DOHH2 (cell line): Measurements from ENCODE around the gene PDZRN3.

Source experiments
- H3F3A ChIP-seq: fragments of 200-600 bp; sonication (generic), shearing (Covaris generic); 2 replicates; pipeline ENCODE4 v1.6.0; 2016; ENCODE audit warnings: antibody characterized with exemption, mild to moderate bottlenecking; ENCODE audit not compliant: control insufficient read depth, insufficient read depth
- H3K27ac ChIP-seq: fragments of 200-600 bp; sonication (generic); 2 replicates; pipeline ENCODE4 v1.5.1; 2014; ENCODE audit warnings: low read depth, mild to moderate bottlenecking, low read length, moderate library complexity
- H3K27me3 ChIP-seq: fragments of 200-600 bp; sonication (generic); 2 replicates; pipeline ENCODE4 v1.6.1; 2014; ENCODE audit warnings: mild to moderate bottlenecking, low read length, mixed read lengths; ENCODE audit not compliant: control insufficient read depth
- H3K36me3 ChIP-seq: fragments of 200-600 bp; sonication (generic); 2 replicates; pipeline ENCODE4 v1.6.1; 2014; ENCODE audit warnings: mild to moderate bottlenecking, low read length, moderate library complexity, mixed read lengths; ENCODE audit not compliant: control insufficient read depth
- H3K4me1 ChIP-seq: fragments of 200-600 bp; sonication (generic); 2 replicates; pipeline ENCODE4 v1.6.1; 2014; ENCODE audit warnings: mild to moderate bottlenecking, low read length, mixed read lengths; ENCODE audit not compliant: control insufficient read depth
- H3K4me2 ChIP-seq: fragments of 200-600 bp; sonication (generic); 2 replicates; pipeline ENCODE4 v1.6.0; 2014; ENCODE audit warnings: mild to moderate bottlenecking, low read length, moderate library complexity
- H3K4me3 ChIP-seq: fragments of 200-600 bp; sonication (generic); 2 replicates; pipeline ENCODE4 v1.5.1; 2014; ENCODE audit warnings: mild to moderate bottlenecking, low read length, mixed read lengths
- H3K79me2 ChIP-seq: fragments of 200-600 bp; sonication (generic); 2 replicates; pipeline ENCODE4 v1.6.1; 2014; ENCODE audit warnings: mild to moderate bottlenecking, low read length, mixed read lengths; ENCODE audit not compliant: control insufficient read depth
- H3K9me2 ChIP-seq: fragments of 200-600 bp; sonication (generic); replicated peaks from 2 replicates; pipeline ENCODE4 v1.6.1; 2014; ENCODE audit warnings: mild to moderate bottlenecking, low read length, mixed read lengths; ENCODE audit not compliant: control insufficient read depth
- H3K9me3 ChIP-seq: fragments of 200-600 bp; sonication (generic); 2 replicates; pipeline ENCODE4 v1.6.1; 2014; ENCODE audit warnings: antibody characterized with exemption, low read length, mixed read lengths; ENCODE audit not compliant: control insufficient read depth, insufficient read depth
- H4K20me1 ChIP-seq: fragments of 200-600 bp; sonication (generic); 2 replicates; pipeline ENCODE4 v1.6.0; 2014; ENCODE audit warnings: low read depth, mild to moderate bottlenecking, antibody characterized with exemption, low read length, moderate library complexity; ENCODE audit not compliant: control insufficient read depth, insufficient read depth
- CTCF ChIP-seq: fragments of 200-600 bp; sonication (generic); IDR thresholded peaks from one replicate; pipeline ENCODE4 v1.5.1; 2014; ENCODE audit warnings: antibody characterized with exemption, mild to moderate bottlenecking, low read depth, low read length; ENCODE audit not compliant: poor library complexity, severe bottlenecking
- EZH2phosphoT487 ChIP-seq: fragments of 200-600 bp; sonication (generic); IDR thresholded peaks from 2 replicates; pipeline ENCODE4 v1.6.1; 2017; ENCODE audit warnings: borderline replicate concordance, mild to moderate bottlenecking, antibody characterized with exemption, low read length, moderate library complexity, mixed read lengths

The PDZRN3 gene

GRCh38 chr3:73442886-73443285 is 181.9 kb downstream of the PDZRN3 start:
- no peaks in the 10 kb centered on the region for H3K36me3 ChIP-seq
- H3K79me2 ChIP-seq, result no peaks in the 10 kb centered on the region
- no peaks in the 10 kb centered on the region for H3K4me1 ChIP-seq
- H3K27me3 ChIP-seq, result peaks cover under 1% of the 10 kb centered on the region; the same call in 1 of the 2 replicates
- TF ChIP-seq CTCF (no peak), EZH2phosphoT487 (no peak)
- H3K27ac ChIP-seq, result no peak overlapping the region
- no peaks in the 10 kb centered on the region for H3F3A ChIP-seq
- H3K9me2 ChIP-seq, result no peaks in the 10 kb centered on the region
- H4K20me1 ChIP-seq, result no peaks in the 10 kb centered on the region
- no peak overlapping the region for H3K4me2 ChIP-seq
- no peaks in the 10 kb centered on the region for H3K9me3 ChIP-seq
- no peak overlapping the region for H3K4me3 ChIP-seq

- no peak overlapping the region for H3K4me2 ChIP-seq
- no peaks in the 10 kb centered on the region for H4K20me1 ChIP-seq
- H3K4me1 ChIP-seq, result no peaks in the 10 kb centered on the region
- no peaks in the 10 kb centered on the region for H3K36me3 ChIP-seq
- no peak for TF ChIP-seq CTCF
- no peak for TF ChIP-seq EZH2phosphoT487
- no peaks in the 10 kb centered on the region for H3K79me2 ChIP-seq
- H3K9me3 ChIP-seq, result no peaks in the 10 kb centered on the region
- no peak overlapping the region for H3K27ac ChIP-seq
- no peaks in the 10 kb centered on the region for H3K9me2 ChIP-seq
- H3K27me3 ChIP-seq, result no peaks in the 10 kb centered on the region
- no peak overlapping the region for H3K4me3 ChIP-seq
- H3F3A ChIP-seq, result no peaks in the 10 kb centered on the region
Measured at GRCh38 chr3:73442152-73442551, 182.6 kb downstream of the PDZRN3 start.

- Histone ChIP-seq H3K79me2 (no peaks in the 10 kb centered on the region), H3K27me3 (no peaks in the 10 kb centered on the region), H3K36me3 (no peaks in the 10 kb centered on the region), H3K4me2 (no peak overlapping the region), H3K9me2 (no peaks in the 10 kb centered on the region), H3K9me3 (no peaks in the 10 kb centered on the region), H3F3A (no peaks in the 10 kb centered on the region), H4K20me1 (no peaks in the 10 kb centered on the region), H3K27ac (no peak overlapping the region), H3K4me3 (no peak overlapping the region), H3K4me1 (no peaks in the 10 kb centered on the region)
- no peak for TF ChIP-seq EZH2phosphoT487
- no peak for TF ChIP-seq CTCF
Measured at GRCh38 chr3:73437828-73438227, 186.9 kb downstream of the PDZRN3 start.

- no peak overlapping the region for H3K4me3 ChIP-seq
- H3F3A ChIP-seq, result no peaks in the 10 kb centered on the region
- H3K27ac ChIP-seq, result no peak overlapping the region
- no peak overlapping the region for H3K4me2 ChIP-seq
- TF ChIP-seq EZH2phosphoT487, result no peak
- no peak for TF ChIP-seq CTCF
- H3K9me2 ChIP-seq, result no peaks in the 10 kb centered on the region
- no peaks in the 10 kb centered on the region for H3K36me3 ChIP-seq
- no peaks in the 10 kb centered on the region for H3K9me3 ChIP-seq
- H3K4me1 ChIP-seq, result no peaks in the 10 kb centered on the region
- no peaks in the 10 kb centered on the region for H3K79me2 ChIP-seq
- no peaks in the 10 kb centered on the region for H3K27me3 ChIP-seq
- peaks cover 3% of the 10 kb centered on the region; the same call in 1 of the 2 replicates for H4K20me1 ChIP-seq
Measured at GRCh38 chr3:73435055-73435454, 189.7 kb downstream of the PDZRN3 start.
